PC-9 (cell line): ENCODE measurements around the gene PHF21B. TPM values are rescaled to one million over a fixed set of nuclear protein-coding genes. Genes with fewer than 3 reads are reported as not detected.
"Not testable (repeated sequence)": the region's sequence is repeated elsewhere in the genome, so short reads cannot be mapped to it uniquely, and the experiment has no call there.

Experiments
- BruUV-seq: library from RNA; stranded (reverse); fragments of 400-500 nt; replicated peaks from 2 replicates; lab custom pipeline; 2021; lab: Mats Ljungman, UMichigan
- CTCF ChIA-PET: fragments of 300-600 bp; sonication (Branson Sonifier 250); formaldehyde crosslinking; loops from one replicate; lab custom pipeline; 2022; ENCODE audit warnings: antibody characterized with exemption; lab: Charles Lee
- POLR2A ChIA-PET: fragments of 300-600 bp; sonication (Branson Sonifier 250); formaldehyde crosslinking; loops from one replicate; lab custom pipeline; 2022; ENCODE audit warnings: antibody characterized with exemption; ENCODE audit not compliant: unreplicated experiment; lab: Charles Lee
- DNase-seq, 2 experiments: peaks; one replicate each; pipeline versions ENCODE4 v3.0.0 to v3.0.0-alpha.2; 2015 to 2022; ENCODE audit warnings: mixed read lengths in 1 of 2
- H2AFZ ChIP-seq: fragments of 200-600 bp; sonication (generic); 2 replicates; pipeline ENCODE4 v1.8.1; 2017; ENCODE audit warnings: antibody characterized with exemption
- H3F3A ChIP-seq: fragments of 200-600 bp; sonication (generic); 2 replicates; pipeline ENCODE4 v1.8.1; 2017; ENCODE audit warnings: antibody characterized with exemption, mild to moderate bottlenecking, low read depth; ENCODE audit not compliant: insufficient read depth
- H3K27ac ChIP-seq: fragments of 200-600 bp; sonication (generic); 2 replicates; pipeline ENCODE4 v1.6.1; 2016; ENCODE audit warnings: mixed run types
- H3K27me3 ChIP-seq: fragments of 200-600 bp; sonication (generic); 2 replicates; pipeline ENCODE4 v1.6.1; 2016; ENCODE audit warnings: low read depth, mixed run types; ENCODE audit not compliant: insufficient read depth
- H3K36me3 ChIP-seq: fragments of 200-600 bp; sonication (generic); 2 replicates; pipeline ENCODE4 v1.6.1; 2016; ENCODE audit warnings: low read depth, mixed run types
- H3K4me1 ChIP-seq: fragments of 200-600 bp; sonication (generic); replicated peaks from 2 replicates; pipeline ENCODE4 v1.6.1; 2016; ENCODE audit warnings: mixed run types; ENCODE audit not compliant: insufficient read depth
- H3K4me2 ChIP-seq: fragments of 200-600 bp; sonication (generic); 2 replicates; pipeline ENCODE4 v1.6.1; 2017; ENCODE audit warnings: mixed run types
- H3K4me3 ChIP-seq: fragments of 200-600 bp; sonication (generic); 2 replicates; pipeline ENCODE4 v1.6.1; 2016; ENCODE audit warnings: mixed run types
- H3K79me2 ChIP-seq: fragments of 200-600 bp; sonication (generic); 2 replicates; pipeline ENCODE4 v1.6.1; 2017; ENCODE audit warnings: low read depth, mixed run types
- H3K9me2 ChIP-seq: fragments of 200-600 bp; sonication (generic); 2 replicates; pipeline ENCODE4 v1.8.1; 2017; ENCODE audit warnings: mild to moderate bottlenecking; ENCODE audit not compliant: insufficient read depth
- H3K9me3 ChIP-seq: fragments of 200-600 bp; sonication (generic); 2 replicates; pipeline ENCODE4 v1.8.1; 2016; ENCODE audit warnings: low read depth; ENCODE audit not compliant: insufficient read depth
- H4K20me1 ChIP-seq: fragments of 200-600 bp; sonication (generic); 2 replicates; pipeline ENCODE4 v1.8.1; 2017; ENCODE audit not compliant: insufficient read depth
- CTCF ChIP-seq: fragments of 200-600 bp; sonication (generic); conservative IDR thresholded peaks from 2 replicates; pipeline ENCODE4 v1.6.1; 2017; ENCODE audit warnings: mixed run types, antibody characterized with exemption, mild to moderate bottlenecking, moderate library complexity
- EZH2 ChIP-seq: fragments of 200-600 bp; sonication (generic); IDR thresholded peaks from 2 replicates; pipeline ENCODE4 v1.8.0; 2017; ENCODE audit warnings: antibody characterized with exemption, low read depth
- intact Hi-C: fragments of 100-400 bp; cut with micrococcal nuclease; formaldehyde crosslinking; loops from one replicate; pipeline ENCODE4 v1.10.0; 2022; ENCODE audit not compliant: unreplicated experiment
- total RNA-seq: library from RNA; stranded (reverse); gene quantifications from 2 replicates; pipeline ENCODE4 v1.2.3, GENCODE V29; 2021

Gene PHF21B
- total RNA-seq, 1 experiment from 2014 or later = not detected

GRCh38 chr22:44907765-44908737 lies 101.8 kb downstream of the PHF21B start:
- Histone ChIP-seq H3F3A (no peaks in the 10 kb centered on the region), H4K20me1 (no peaks in the 10 kb centered on the region), H3K27me3 (peaks cover 92% of the 10 kb centered on the region), H3K4me2 (no peak overlapping the region), H3K36me3 (no peaks in the 10 kb centered on the region), H3K9me2 (no peaks in the 10 kb centered on the region), H3K9me3 (no peaks in the 10 kb centered on the region; the same call in 1 of the 2 replicates), H3K4me1 (no peaks in the 10 kb centered on the region), H3K4me3 (no peak overlapping the region), H3K79me2 (no peaks in the 10 kb centered on the region), H3K27ac (no peak overlapping the region), H2AFZ (no peak overlapping the region)
- DNase-seq = no peak
- ChIA-PET CTCF (no interaction called here), POLR2A (no interaction called here)
- TF ChIP-seq EZH2 (no peak), CTCF (no peak)
- BruUV-seq = no TSS peak
- intact Hi-C loops = no loop called here

GRCh38 chr22:44906999-44907644 lies 102.7 kb downstream of the PHF21B start:
- Histone ChIP-seq H2AFZ (no peak overlapping the region), H3K27ac (no peak overlapping the region), H3K36me3 (no peaks in the 10 kb centered on the region), H3K4me3 (no peak overlapping the region), H3K27me3 (peaks cover 89% of the 10 kb centered on the region), H4K20me1 (no peaks in the 10 kb centered on the region), H3K4me1 (no peaks in the 10 kb centered on the region), H3K9me3 (no peaks in the 10 kb centered on the region; the same call in 1 of the 2 replicates), H3F3A (no peaks in the 10 kb centered on the region), H3K9me2 (no peaks in the 10 kb centered on the region), H3K4me2 (no peak overlapping the region), H3K79me2 (no peaks in the 10 kb centered on the region)
- DNase-seq = no peak
- BruUV-seq = no TSS peak
- ChIA-PET CTCF (no interaction called here), POLR2A (no interaction called here)
- intact Hi-C loops = no loop called here
- no peak for TF ChIP-seq CTCF
- TF ChIP-seq EZH2 = no peak

- no peak overlapping the region for H3K4me2 ChIP-seq
- no TSS peak for BruUV-seq
- no peak for DNase-seq
- peaks cover 89% of the 10 kb centered on the region for H3K27me3 ChIP-seq
- H3K27ac ChIP-seq = no peak overlapping the region
- no peak overlapping the region for H2AFZ ChIP-seq
- H3K4me3 ChIP-seq = no peak overlapping the region
- no peaks in the 10 kb centered on the region for H3K36me3 ChIP-seq
- no peaks in the 10 kb centered on the region for H3K9me2 ChIP-seq
- ChIA-PET POLR2A (no interaction called here), CTCF (no interaction called here)
- H3K4me1 ChIP-seq = no peaks in the 10 kb centered on the region
- no peaks in the 10 kb centered on the region for H4K20me1 ChIP-seq
- H3K9me3 ChIP-seq = peaks cover 6% of the 10 kb centered on the region
- H3K79me2 ChIP-seq = no peaks in the 10 kb centered on the region
- TF ChIP-seq EZH2 (no peak), CTCF (no peak)
- intact Hi-C loops = no loop called here
- no peaks in the 10 kb centered on the region for H3F3A ChIP-seq
Measured at GRCh38 chr22:44906248-44906936, 103.4 kb downstream of the PHF21B start.

GRCh38 chr22:44904492-44905152 lies 105.2 kb downstream of the PHF21B start:
- H2AFZ ChIP-seq, DNase-seq, CTCF ChIA-PET, H3K9me2 ChIP-seq, H3K4me1 ChIP-seq, H4K20me1 ChIP-seq, H3K4me3 ChIP-seq, H3F3A ChIP-seq, BruUV-seq, H3K36me3 ChIP-seq, POLR2A ChIA-PET, H3K79me2 ChIP-seq, intact Hi-C loops, H3K27ac ChIP-seq, H3K4me2 ChIP-seq: not testable (repeated sequence)
- H3K27me3 ChIP-seq = peaks cover 89% of the 10 kb centered on the region
- H3K9me3 ChIP-seq = peaks cover 15% of the 10 kb centered on the region
